Measurements from ENCODE around the gene RFC1.

- TF ChIP-seq CTCF (conservative IDR thresholded peaks at IDR 0.05) (no peak), EZH2 (IDR thresholded peaks at IDR 0.05; ENCODE audit: low read depth) (no peak)
These were observed 2.3 kb downstream of the RFC1 start for GRCh38 chr4:39363773-39364393.
